Stimulated activated CD4-positive, alpha-beta T cell treated with anti-CD3 and anti-CD28 coated beads, Interleukin-1b, Interleukin-23, amount 100 ng/mL, for 4 hours (primary cell): ENCODE results near the gene MAML2.

Experiments
- DNase-seq, 2 donors: peaks; one replicate each; pipeline ENCODE4 v3.0.0-alpha.2; 2020; ENCODE audit warnings: low read depth in 2 of 2

MAML2 gene

GRCh38 chr11:96012086-96012824, 330.7 kb downstream of the MAML2 start:
- DNase-seq: peak in 1 of 2 donors; percentile 44

GRCh38 chr11:96010683-96011082, 332.3 kb downstream of the MAML2 start:
- DNase-seq: no peak

GRCh38 chr11:96008161-96008720, 334.8 kb downstream of the MAML2 start:
- DNase-seq: no peak

- DNase-seq: no peak
These were observed 337.0 kb downstream of the MAML2 start for GRCh38 chr11:96006037-96006436.

GRCh38 chr11:96004862-96005261, 338.1 kb downstream of the MAML2 start:
- DNase-seq: no peak

GRCh38 chr11:96002754-96003290, 340.2 kb downstream of the MAML2 start:
- DNase-seq: no peak

GRCh38 chr11:96002339-96002738, 340.7 kb downstream of the MAML2 start:
- no peak for DNase-seq

- no peak for DNase-seq
These were observed 342.0 kb downstream of the MAML2 start for GRCh38 chr11:96001037-96001436.

GRCh38 chr11:95999711-96000406, 343.1 kb downstream of the MAML2 start:
- DNase-seq: no peak

GRCh38 chr11:95996621-95997235, 346.3 kb downstream of the MAML2 start:
- no peak for DNase-seq

GRCh38 chr11:95994329-95994728, 348.7 kb downstream of the MAML2 start:
- DNase-seq: no peak

GRCh38 chr11:95993438-95994298, 349.3 kb downstream of the MAML2 start:
- no peak for DNase-seq

GRCh38 chr11:95991545-95991944, 351.4 kb downstream of the MAML2 start:
- DNase-seq: no peak

GRCh38 chr11:95991101-95991500, 351.9 kb downstream of the MAML2 start:
- DNase-seq: no peak

GRCh38 chr11:95989780-95990179, 353.2 kb downstream of the MAML2 start:
- DNase-seq: no peak

GRCh38 chr11:95989076-95989605, 353.9 kb downstream of the MAML2 start:
- no peak for DNase-seq

GRCh38 chr11:95985174-95985808, 357.7 kb downstream of the MAML2 start:
- DNase-seq: no peak

- no peak for DNase-seq
These were observed 358.9 kb downstream of the MAML2 start for GRCh38 chr11:95984072-95984471.

GRCh38 chr11:95977534-95978174, 365.3 kb downstream of the MAML2 start:
- no peak for DNase-seq

- no peak for DNase-seq
These were observed 366.4 kb downstream of the MAML2 start for GRCh38 chr11:95976550-95976949.
